Left kidney (tissue), 8 donors: ENCODE results near the gene APPL1. TPM values are rescaled to one million over a fixed set of nuclear protein-coding genes. Genes with fewer than 3 reads are reported as not detected.

Source experiments
- DNase-seq: peaks from one replicate; pipeline ENCODE4 v3.0.0-alpha.2; 2013
- long read RNA-seq, 8 donors: transcript quantifications; one replicate each; lab custom pipeline, GENCODE V29; 2026
- polyA plus RNA-seq: library from polyadenylated mRNA; unstranded; fragments of 120-200 nt; gene quantifications from one replicate; pipeline ENCODE4 v1.2.1, GENCODE V29; 2013; ENCODE audit not compliant: insufficient read length

APPL1 gene
- polyA plus RNA-seq: 54.0 TPM
- long read RNA-seq, donor 1, full-length matches to known transcripts: 5 of 13 reads
- long read RNA-seq, donor 1, partial matches to known transcripts: 8 of 13 reads
- long read RNA-seq, donor 1, other reads (novel, unspliced or antisense): 0 of 13 reads
- long read RNA-seq, donor 2, full-length matches to known transcripts: 3 of 3 reads
- long read RNA-seq, donor 2, partial matches to known transcripts: 0 of 3 reads
- long read RNA-seq, donor 2, other reads (novel, unspliced or antisense): 0 of 3 reads
- long read RNA-seq, donor 3, full-length matches to known transcripts: 4 of 13 reads
- long read RNA-seq, donor 3, partial matches to known transcripts: 9 of 13 reads
- long read RNA-seq, donor 3, other reads (novel, unspliced or antisense): 0 of 13 reads
- long read RNA-seq, donor 4: 0 reads
- long read RNA-seq, donor 5, full-length matches to known transcripts: 8 of 8 reads
- long read RNA-seq, donor 5, partial matches to known transcripts: 0 of 8 reads
- long read RNA-seq, donor 5, other reads (novel, unspliced or antisense): 0 of 8 reads
- long read RNA-seq, donor 6, partial matches to known transcripts: 0 of 1 reads
- long read RNA-seq, donor 6, other reads (novel, unspliced or antisense): 0 of 1 reads
- long read RNA-seq, donor 7, full-length matches to known transcripts: 9 of 9 reads
- long read RNA-seq, donor 7, partial matches to known transcripts: 0 of 9 reads
- long read RNA-seq, donor 7, other reads (novel, unspliced or antisense): 0 of 9 reads
- long read RNA-seq, donor 8, full-length matches to known transcripts: 2 of 2 reads
- long read RNA-seq, donor 8, partial matches to known transcripts: 0 of 2 reads
- long read RNA-seq, donor 8, other reads (novel, unspliced or antisense): 0 of 2 reads

GRCh38 chr3:57227204-57227929, at the start of gene APPL1:
TSS of gene APPL1 (plus strand) at chr3:57227729. CDS start at chr3:57227884, 155 bp downstream.
- peak; percentile 92 for DNase-seq

- DNase-seq: no peak
These were observed 47.7 kb upstream of the APPL1 start for GRCh38 chr3:57179580-57180410.

- DNase-seq: no peak
These were observed 43.0 kb upstream of the APPL1 start for GRCh38 chr3:57184526-57184925.

- no peak for DNase-seq
These were observed 35.5 kb upstream of the APPL1 start for GRCh38 chr3:57192028-57192427.

GRCh38 chr3:57194641-57195040, 32.9 kb upstream of the APPL1 start:
- no peak for DNase-seq

- no peak for DNase-seq
These were observed 27.6 kb upstream of the APPL1 start, which contains the start of gene HESX1 for GRCh38 chr3:57199895-57200297. TSS of gene HESX1 (minus strand) at chr3:57199978. CDS start at chr3:57199918, 60 bp downstream.

GRCh38 chr3:57206423-57206822, 21.1 kb upstream of the APPL1 start:
- no peak for DNase-seq

GRCh38 chr3:57221883-57222282, 5.6 kb upstream of the APPL1 start:
- DNase-seq: no peak

GRCh38 chr3:57224856-57225255, 2.7 kb upstream of the APPL1 start:
- DNase-seq: no peak

- DNase-seq: no peak
These were observed 1.4 kb upstream of the APPL1 start for GRCh38 chr3:57226176-57226575.

- peak; percentile 55 for DNase-seq
These were observed 612 bp downstream of the APPL1 start for GRCh38 chr3:57227930-57228751.

- DNase-seq: no peak
These were observed 2.5 kb downstream of the APPL1 start for GRCh38 chr3:57230006-57230405.

GRCh38 chr3:57233799-57234198, 6.3 kb downstream of the APPL1 start:
- DNase-seq: no peak

GRCh38 chr3:57234613-57235575, 7.4 kb downstream of the APPL1 start:
- no peak for DNase-seq

- DNase-seq: no peak
These were observed 17.4 kb downstream of the APPL1 start for GRCh38 chr3:57244946-57245345.

GRCh38 chr3:57252404-57252803, 24.9 kb downstream of the APPL1 start:
- DNase-seq: no peak

GRCh38 chr3:57256844-57257243, 29.3 kb downstream of the APPL1 start:
- DNase-seq: no peak

GRCh38 chr3:57257678-57258077, 30.1 kb downstream of the APPL1 start:
- DNase-seq: no peak

- DNase-seq: no peak
These were observed 33.6 kb downstream of the APPL1 start for GRCh38 chr3:57261119-57261518.
